Naive B cell (primary cell): Measurements from ENCODE around the gene ATP8B1. TPM values are rescaled to one million over a fixed set of nuclear protein-coding genes. Genes with fewer than 3 reads are reported as not detected.

Experiments
- ATAC-seq, 2 donors: fragments of 150-1000 bp; cut with Tn5 transposase; 2 replicates each; pipeline ENCODE4 v1.10.0; 2021; ENCODE audit warnings: low read depth in 2 of 2, mild to moderate bottlenecking in 2 of 2, moderate library complexity in 2 of 2
- DNase-seq: peaks from one replicate; pipeline ENCODE4 v3.0.0; 2022
- H3K27ac Mint-ChIP-seq, 6 donors: one replicate each; pipeline ENCODE4 v1.8.0; 2020 to 2022; ENCODE audit warnings: mild to moderate bottlenecking in 6 of 6, mixed read lengths in 6 of 6, moderate library complexity in 5 of 6, inconsistent platforms in 2 of 6
- H3K27me3 Mint-ChIP-seq, 3 donors: one replicate each; pipeline ENCODE4 v1.8.0; 2021 to 2022; ENCODE audit warnings: mixed read lengths in 3 of 3, mild to moderate bottlenecking in 1 of 3
- H3K36me3 Mint-ChIP-seq, 2 donors: one replicate each; pipeline ENCODE4 v1.8.0; 2020 to 2022; ENCODE audit warnings: mixed read lengths in 2 of 2, inconsistent platforms in 1 of 2, mild to moderate bottlenecking in 1 of 2
- H3K4me1 Mint-ChIP-seq, 3 donors: one replicate each; pipeline ENCODE4 v1.8.0; 2020 to 2022; ENCODE audit warnings: mixed read lengths in 3 of 3, inconsistent platforms in 1 of 3, mild to moderate bottlenecking in 1 of 3, moderate library complexity in 1 of 3
- H3K4me3 Mint-ChIP-seq, 8 donors: one replicate each; pipeline ENCODE4 v1.8.0; 2020 to 2022; ENCODE audit warnings: mild to moderate bottlenecking in 8 of 8, mixed read lengths in 8 of 8, moderate library complexity in 8 of 8, inconsistent platforms in 2 of 8
- H3K9me3 Mint-ChIP-seq, 7 donors: one replicate each; pipeline ENCODE4 v1.8.0; 2020 to 2022; ENCODE audit warnings: mixed read lengths in 7 of 7, mild to moderate bottlenecking in 5 of 7, inconsistent platforms in 2 of 7, moderate library complexity in 1 of 7
- polyA plus RNA-seq, 6 donors: library from polyadenylated mRNA; unstranded; fragments of 300-500 nt; fragmentation: Illumina TruSeq; gene quantifications; one replicate each; pipeline ENCODE4 v1.2.3, GENCODE V29; 2021; ENCODE audit warnings: low read depth in 6 of 6

Gene ATP8B1
- polyA plus RNA-seq, 6 donors from 2014 or later = 0.04 to 1.1 (median 0.37) TPM; not detected in 1

DNA sequence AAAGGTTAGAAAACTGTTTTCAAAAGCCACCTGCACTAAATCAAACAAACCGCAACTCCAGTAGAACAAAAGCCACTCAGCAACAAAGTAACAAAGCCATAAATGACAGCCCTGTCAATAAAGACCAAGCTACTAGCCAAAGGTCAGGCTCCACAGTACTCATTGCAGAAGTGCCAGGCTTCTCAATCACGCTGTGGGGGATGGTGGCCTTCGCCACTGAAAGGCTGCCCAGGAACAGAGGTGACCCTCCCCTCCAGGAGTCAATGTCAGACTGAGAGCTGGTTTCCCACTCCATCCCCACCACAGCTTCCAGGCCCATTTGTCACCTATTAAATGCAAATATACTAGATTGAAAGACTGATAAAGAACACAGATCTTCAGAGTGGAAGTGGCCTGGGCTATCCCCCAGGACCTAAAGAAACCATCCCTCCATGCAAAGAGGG, 5.9 kb downstream of the ATP8B1 start:
- no peak overlapping the region for H3K27ac Mint-ChIP-seq
- H3K27me3 Mint-ChIP-seq = peaks cover 12 to 25% (median 18%) of the 10 kb centered on the region in 3 donors
- DNase-seq = no peak
- no peak for ATAC-seq
- peaks cover 0 to 11% (median 3%) of the 10 kb centered on the region in 7 donors for H3K9me3 Mint-ChIP-seq
- H3K4me3 Mint-ChIP-seq = no peak overlapping the region
- peaks cover 11 to 20% of the 10 kb centered on the region in 2 donors for H3K36me3 Mint-ChIP-seq
- peaks cover 8 to 14% (median 9%) of the 10 kb centered on the region in 3 donors for H3K4me1 Mint-ChIP-seq

DNA sequence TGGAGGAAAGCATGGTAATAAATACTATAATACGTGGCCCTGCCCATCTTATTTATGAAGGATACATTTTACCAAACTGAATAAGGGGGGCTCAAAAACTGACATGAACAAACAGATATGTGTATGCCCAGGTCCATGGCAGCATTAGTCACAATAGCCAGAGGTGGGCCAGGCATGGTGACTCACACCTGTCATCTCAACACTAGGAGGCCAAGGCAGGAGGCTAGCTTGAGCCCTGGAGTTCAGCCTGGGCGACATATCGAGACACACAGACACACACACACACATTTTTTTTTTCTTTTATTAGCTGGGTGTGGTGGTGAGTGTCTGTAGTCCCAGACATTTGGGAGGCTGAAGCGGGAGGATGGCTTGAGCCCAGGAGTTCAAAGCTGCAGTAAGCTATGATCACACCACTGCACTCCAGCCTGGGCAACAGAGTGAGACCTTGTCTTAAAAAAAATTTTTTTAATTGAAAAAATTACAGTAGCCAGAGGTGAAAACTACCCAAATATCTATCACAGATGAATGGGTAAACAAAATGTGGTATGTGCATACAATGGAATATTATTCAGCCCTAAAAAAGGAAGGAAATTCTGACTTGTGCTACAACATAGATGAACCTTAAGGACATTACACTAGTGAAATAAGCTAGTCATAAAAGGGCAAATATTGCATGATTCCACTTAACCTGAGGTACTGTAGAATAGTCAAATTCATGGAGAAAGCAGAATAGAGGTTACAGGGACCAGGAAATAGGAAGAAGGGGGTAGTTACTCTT, 8.0 kb downstream of the ATP8B1 start:
- H3K9me3 Mint-ChIP-seq = peaks cover 0 to 11% (median 3%) of the 10 kb centered on the region in 7 donors
- peak overlapping the region in 1 of 6 donors; percentile 56 for H3K27ac Mint-ChIP-seq
- H3K27me3 Mint-ChIP-seq = peaks cover 0 to 7% (median 0%) of the 10 kb centered on the region in 3 donors
- ATAC-seq (no peak), DNase-seq (no peak)
- peaks cover 11 to 24% of the 10 kb centered on the region in 2 donors for H3K36me3 Mint-ChIP-seq
- H3K4me1 Mint-ChIP-seq = peaks cover 0 to 4% (median 0%) of the 10 kb centered on the region in 3 donors
- H3K4me3 Mint-ChIP-seq = no peak overlapping the region

DNA sequence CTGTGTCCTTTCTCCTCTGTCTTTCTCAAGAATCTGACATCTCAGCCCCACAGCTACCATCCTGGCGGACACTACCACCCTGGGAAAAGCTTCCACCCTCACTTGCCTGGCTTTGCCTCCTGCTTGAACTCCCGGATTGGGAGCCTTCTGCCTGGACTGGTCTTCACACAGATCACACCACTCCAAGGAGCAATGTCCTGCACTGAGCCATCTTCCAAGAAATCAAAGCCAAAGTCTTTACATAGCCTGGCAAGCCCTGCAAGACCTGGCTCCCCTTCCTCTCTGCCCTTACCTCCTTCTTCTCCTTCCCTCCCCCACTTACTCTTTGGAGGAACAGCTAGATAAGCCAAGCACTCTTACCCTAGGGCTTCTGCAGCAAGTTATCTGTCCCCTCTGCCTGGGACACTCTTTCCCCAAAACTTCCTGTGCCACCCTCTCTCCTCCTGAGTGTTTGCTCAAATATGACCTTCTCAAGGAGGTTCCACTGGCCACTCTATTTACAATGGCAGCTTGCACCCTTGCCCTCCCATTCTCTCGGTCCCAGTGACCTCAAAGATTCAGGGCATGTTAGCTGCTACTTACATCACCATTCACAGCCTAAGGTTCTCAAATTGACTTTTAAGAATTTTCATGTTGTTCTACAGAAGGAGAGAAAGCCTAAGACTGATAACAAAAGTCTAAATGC, 9.7 kb downstream of the ATP8B1 start:
- no peak overlapping the region for H3K27ac Mint-ChIP-seq
- ATAC-seq = no peak
- peaks cover 0 to 4% (median 0%) of the 10 kb centered on the region in 3 donors for H3K4me1 Mint-ChIP-seq

DNA sequence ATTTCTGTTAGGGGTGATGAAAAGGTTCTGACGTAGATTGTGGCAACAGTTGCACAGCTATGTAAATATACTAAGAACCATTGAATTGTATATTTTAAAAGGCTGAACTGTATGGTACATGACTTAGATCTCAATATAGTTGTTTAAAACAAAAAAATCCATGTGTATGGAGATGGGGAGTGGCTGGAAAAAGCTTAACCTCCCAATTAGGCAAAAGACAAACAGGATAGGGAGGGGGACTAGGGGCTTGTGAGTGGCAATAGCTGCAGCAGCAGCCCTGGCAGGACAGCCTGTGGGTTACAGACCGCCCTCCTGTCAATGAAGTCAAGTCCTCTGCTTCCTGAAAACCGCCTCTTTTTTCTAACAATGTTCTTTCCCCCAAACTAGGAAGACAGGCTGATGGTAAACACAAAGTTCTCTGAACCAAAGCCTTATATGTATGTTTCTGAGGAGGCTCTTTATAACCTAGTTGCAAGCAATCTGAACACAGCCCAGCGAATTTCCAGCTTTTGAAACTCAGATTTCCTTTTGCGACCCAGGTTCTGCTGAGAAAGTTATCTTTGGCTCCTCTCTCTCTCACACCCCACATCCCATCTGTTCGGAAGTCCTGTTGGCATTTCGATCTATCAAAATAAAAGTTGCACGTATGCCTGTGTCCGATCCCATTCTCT, 10.3 kb downstream of the ATP8B1 start:
- no peak overlapping the region for H3K27ac Mint-ChIP-seq
- no peaks in the 10 kb centered on the region for H3K27me3 Mint-ChIP-seq
- peaks cover 16 to 30% of the 10 kb centered on the region in 2 donors for H3K36me3 Mint-ChIP-seq
- H3K4me1 Mint-ChIP-seq = peaks cover 0 to 4% (median 0%) of the 10 kb centered on the region in 3 donors
- no peak for ATAC-seq
- H3K4me3 Mint-ChIP-seq = no peak overlapping the region
- H3K9me3 Mint-ChIP-seq = peaks cover 0 to 11% (median 3%) of the 10 kb centered on the region in 7 donors
- DNase-seq = no peak

More for the DNA sequence above, 9.7 kb downstream of the ATP8B1 start:
- H3K4me3 Mint-ChIP-seq = no peak overlapping the region
- H3K9me3 Mint-ChIP-seq = peaks cover 0 to 11% (median 3%) of the 10 kb centered on the region in 7 donors
- H3K27me3 Mint-ChIP-seq = no peaks in the 10 kb centered on the region
- peaks cover 16 to 30% of the 10 kb centered on the region in 2 donors for H3K36me3 Mint-ChIP-seq
- DNase-seq = no peak

DNA sequence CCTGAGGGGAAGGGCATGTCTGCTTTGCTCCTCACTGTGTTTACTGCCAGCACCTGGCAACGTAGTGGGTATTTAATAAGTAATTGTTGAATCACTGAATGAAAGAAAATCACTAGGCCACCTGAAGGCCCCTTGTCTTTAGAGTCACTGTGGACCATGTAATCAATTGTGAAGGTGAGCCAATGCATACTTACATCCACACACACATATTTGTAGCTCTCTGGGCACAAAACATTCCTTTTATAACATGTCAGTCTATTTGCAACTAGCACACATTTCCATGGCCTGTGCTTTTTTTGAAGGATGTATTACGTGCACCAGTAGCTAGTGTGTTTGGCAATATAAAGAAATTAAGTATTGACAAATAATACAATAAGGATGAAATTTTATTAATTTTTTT, 11.2 kb downstream of the ATP8B1 start:
- peaks cover 16 to 30% of the 10 kb centered on the region in 2 donors for H3K36me3 Mint-ChIP-seq
- H3K27me3 Mint-ChIP-seq = no peaks in the 10 kb centered on the region
- H3K4me3 Mint-ChIP-seq = no peak overlapping the region
- peak overlapping the region in 1 of 6 donors; percentile 52 for H3K27ac Mint-ChIP-seq
- DNase-seq (no peak), ATAC-seq (no peak)
- H3K9me3 Mint-ChIP-seq = peaks cover 0 to 11% (median 3%) of the 10 kb centered on the region in 7 donors
- peaks cover 0 to 4% (median 0%) of the 10 kb centered on the region in 3 donors for H3K4me1 Mint-ChIP-seq

DNA sequence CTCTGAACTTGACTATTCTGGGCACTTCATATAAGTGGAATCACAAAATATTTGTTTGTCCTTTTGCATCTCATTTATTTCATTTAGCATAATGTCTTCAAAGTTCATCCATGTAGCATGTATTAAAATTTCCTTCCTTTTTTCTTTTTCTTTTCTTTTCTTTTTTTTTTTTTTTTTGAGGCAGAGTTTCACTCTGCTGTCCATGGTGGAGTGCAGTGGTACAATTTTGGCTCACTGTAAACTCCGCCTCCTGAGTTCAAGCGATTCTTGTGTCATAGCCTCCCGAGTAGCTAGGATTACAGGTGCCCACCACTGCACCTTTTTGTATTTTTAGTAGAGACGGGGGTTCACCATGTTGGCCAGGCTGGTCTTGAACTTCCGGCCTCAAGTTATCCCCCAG, 11.9 kb downstream of the ATP8B1 start:
- ATAC-seq (no peak), DNase-seq (no peak)
- Mint-ChIP-seq H3K4me3 (no peak overlapping the region), H3K4me1 (peaks cover 0 to 4% (median 0%) of the 10 kb centered on the region in 3 donors), H3K36me3 (peaks cover 16 to 30% of the 10 kb centered on the region in 2 donors), H3K27me3 (no peaks in the 10 kb centered on the region), H3K9me3 (peaks cover 0 to 11% (median 3%) of the 10 kb centered on the region in 7 donors), H3K27ac (no peak overlapping the region)

DNA sequence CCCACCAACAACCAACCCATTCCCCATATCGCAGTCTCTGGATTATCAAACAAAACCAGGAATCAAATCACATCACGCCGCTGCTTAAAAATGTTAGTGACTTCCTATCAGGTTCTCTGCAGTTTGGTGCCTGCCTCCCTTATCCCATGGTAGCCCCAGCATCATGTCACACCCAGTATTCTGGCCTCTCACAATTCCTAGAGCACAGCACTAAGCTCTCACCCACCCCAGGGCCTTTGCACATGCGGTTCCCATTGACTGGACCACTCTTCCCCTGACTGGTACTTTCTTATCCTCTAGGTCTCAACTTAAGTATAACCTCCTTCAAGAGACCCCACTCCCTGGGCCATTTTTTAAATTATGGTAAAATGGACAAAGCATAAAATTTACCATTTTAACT, 12.8 kb downstream of the ATP8B1 start:
- DNase-seq (no peak), ATAC-seq (no peak)
- Mint-ChIP-seq H3K27me3 (no peaks in the 10 kb centered on the region), H3K4me1 (peaks cover 0 to 4% (median 0%) of the 10 kb centered on the region in 3 donors), H3K9me3 (peaks cover 0 to 7% (median 2%) of the 10 kb centered on the region in 7 donors), H3K4me3 (no peak overlapping the region), H3K36me3 (peaks cover 12 to 26% of the 10 kb centered on the region in 2 donors), H3K27ac (no peak overlapping the region)

DNA sequence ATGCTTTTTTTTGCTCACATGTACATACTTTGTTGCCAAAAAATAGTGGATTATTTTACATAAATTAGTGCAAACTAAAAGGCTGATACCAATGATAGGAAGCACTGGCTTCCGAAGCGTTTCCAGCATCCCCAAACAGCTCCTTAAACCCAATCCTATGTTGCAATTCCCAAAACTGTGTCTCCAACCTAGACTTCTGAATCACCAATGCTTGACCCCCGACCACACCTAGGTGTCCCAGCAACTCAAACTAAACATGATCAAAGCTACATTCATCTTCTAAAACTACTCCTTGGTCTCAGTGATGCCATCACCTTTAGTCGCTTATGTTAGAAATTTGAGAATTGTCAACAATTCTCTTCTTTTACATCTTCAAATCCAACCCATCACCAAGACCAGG, 13.4 kb downstream of the ATP8B1 start:
- DNase-seq = no peak
- Mint-ChIP-seq H3K27me3 (no peaks in the 10 kb centered on the region), H3K9me3 (peaks cover 0 to 4% (median 0%) of the 10 kb centered on the region in 7 donors)

DNA sequence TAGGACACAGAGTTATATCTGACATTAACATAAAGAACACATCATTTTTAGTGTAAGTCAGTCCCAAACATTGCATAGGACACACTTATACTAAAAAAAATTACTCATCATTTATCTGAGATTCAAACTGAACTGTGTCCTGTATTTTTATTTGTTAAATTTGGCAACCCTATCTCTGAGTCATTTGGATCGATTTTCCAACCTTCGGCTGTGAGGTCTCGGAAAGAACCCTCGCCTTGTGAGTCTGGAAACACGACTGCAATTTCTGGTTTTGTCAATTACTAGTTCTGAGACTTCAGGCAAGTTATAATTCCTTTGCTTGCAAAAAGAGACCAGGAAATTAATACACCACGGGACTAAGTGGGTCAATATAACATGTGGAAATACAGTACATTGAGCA, 14.0 kb downstream of the ATP8B1 start:
- Mint-ChIP-seq H3K9me3 (peaks cover 0 to 2% (median 0%) of the 10 kb centered on the region in 7 donors), H3K27me3 (no peaks in the 10 kb centered on the region), H3K4me1 (peaks cover 0 to 4% (median 0%) of the 10 kb centered on the region in 3 donors), H3K27ac (no peak overlapping the region), H3K36me3 (peaks cover 11 to 30% of the 10 kb centered on the region in 2 donors), H3K4me3 (no peak overlapping the region)
- DNase-seq = no peak
- no peak for ATAC-seq

More for the DNA sequence above, 13.4 kb downstream of the ATP8B1 start:
- no peak overlapping the region for H3K4me3 Mint-ChIP-seq
- peaks cover 11 to 24% of the 10 kb centered on the region in 2 donors for H3K36me3 Mint-ChIP-seq
- H3K27ac Mint-ChIP-seq = no peak overlapping the region
- ATAC-seq = no peak
- peaks cover 0 to 4% (median 0%) of the 10 kb centered on the region in 3 donors for H3K4me1 Mint-ChIP-seq

DNA sequence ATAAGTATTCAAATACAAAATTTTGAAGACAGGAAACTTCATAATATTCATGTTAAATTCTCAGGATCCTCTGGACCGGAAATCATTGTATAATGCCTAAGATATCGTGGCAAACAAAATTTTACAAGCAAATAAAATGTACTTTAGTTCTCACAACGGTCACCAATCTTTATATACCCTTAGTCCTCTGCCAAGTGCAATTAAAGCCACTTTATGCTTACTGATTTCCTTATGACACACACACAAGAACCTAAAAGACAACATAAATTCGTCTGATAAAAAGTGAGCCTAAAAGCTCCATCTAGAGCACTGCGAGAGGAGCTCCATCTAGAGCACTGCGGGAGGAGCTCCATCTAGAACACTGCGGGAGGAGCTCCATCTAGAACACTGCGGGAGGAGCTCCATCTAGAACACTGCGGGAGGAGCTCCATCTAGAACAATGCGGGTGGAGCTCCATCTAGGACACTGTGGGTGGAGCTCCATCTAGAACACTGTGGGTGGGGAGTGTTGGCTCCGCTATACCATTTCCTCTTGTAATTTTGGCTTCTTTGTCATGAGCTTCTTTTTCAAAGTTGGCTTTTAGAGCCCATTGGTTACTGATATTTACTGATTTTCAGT, 15.9 kb downstream of the ATP8B1 start:
- Mint-ChIP-seq H3K27me3 (no peaks in the 10 kb centered on the region), H3K27ac (no peak overlapping the region), H3K9me3 (peaks cover 0 to 2% (median 0%) of the 10 kb centered on the region in 7 donors), H3K4me1 (no peaks in the 10 kb centered on the region), H3K36me3 (peaks cover 5 to 22% of the 10 kb centered on the region in 2 donors), H3K4me3 (peak overlapping the region in 1 of 8 donors; percentile 9)
- DNase-seq = no peak
- ATAC-seq = no peak

DNA sequence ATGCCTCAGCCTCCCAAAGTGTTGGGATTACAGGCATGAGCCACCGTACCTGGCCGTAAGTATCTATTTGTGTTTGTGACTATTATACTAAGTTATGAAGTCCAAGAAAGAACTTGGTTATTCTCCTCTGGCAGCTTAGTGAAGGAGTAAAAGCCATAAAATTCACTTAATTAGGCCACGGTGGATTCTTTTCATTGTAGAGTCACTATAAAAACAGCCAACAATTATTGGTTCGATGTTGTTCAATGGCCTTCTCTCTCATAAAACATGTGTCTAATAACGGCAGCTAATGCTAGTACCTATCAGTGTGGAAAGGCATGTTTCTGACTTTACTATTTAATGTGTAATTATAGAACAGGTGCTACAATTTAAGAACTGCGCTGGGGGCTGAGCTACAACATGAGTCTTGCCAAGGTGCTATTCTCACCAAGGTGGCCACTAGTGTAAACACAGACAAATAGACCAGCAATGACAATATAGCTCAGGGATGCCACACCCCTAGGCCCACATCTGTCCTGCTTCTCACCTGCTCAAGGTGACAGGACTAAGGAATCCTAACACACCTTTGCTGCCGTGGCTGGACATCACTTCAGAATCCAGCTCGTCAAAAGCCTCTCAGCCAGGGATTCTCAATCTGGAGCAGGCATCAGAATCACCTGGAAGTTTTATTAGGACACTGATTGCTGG, 17.2 kb downstream of the ATP8B1 start:
- no peak overlapping the region for H3K4me3 Mint-ChIP-seq
- H3K27ac Mint-ChIP-seq = no peak overlapping the region
- peaks cover 0 to 2% (median 0%) of the 10 kb centered on the region in 7 donors for H3K9me3 Mint-ChIP-seq
- H3K36me3 Mint-ChIP-seq = peaks cover 5 to 22% of the 10 kb centered on the region in 2 donors
- H3K27me3 Mint-ChIP-seq = no peaks in the 10 kb centered on the region
- H3K4me1 Mint-ChIP-seq = peaks cover 0 to under 1% (median under 1%) of the 10 kb centered on the region in 3 donors
- ATAC-seq = no peak
- DNase-seq = no peak

DNA sequence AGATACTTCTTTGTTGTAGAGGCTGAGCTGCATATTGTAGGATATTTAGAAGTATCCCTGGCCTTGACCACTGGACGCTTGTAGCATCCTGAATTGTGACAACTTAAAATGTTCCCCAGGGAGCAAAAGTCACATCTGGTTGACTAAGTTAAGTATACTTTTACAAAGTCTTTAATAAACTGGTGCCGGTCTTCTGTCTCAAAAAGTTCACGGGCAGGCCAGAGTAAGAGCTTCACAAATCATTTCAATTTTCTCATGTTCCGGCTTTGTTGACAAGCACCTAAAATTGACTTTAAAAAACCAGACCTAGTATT, 18.4 kb downstream of the ATP8B1 start:
- peaks cover 2 to 14% of the 10 kb centered on the region in 2 donors for H3K36me3 Mint-ChIP-seq
- peaks cover 8 to 10% (median 10%) of the 10 kb centered on the region in 3 donors for H3K4me1 Mint-ChIP-seq
- H3K4me3 Mint-ChIP-seq = no peak overlapping the region
- H3K9me3 Mint-ChIP-seq = no peaks in the 10 kb centered on the region
- no peak for ATAC-seq
- H3K27ac Mint-ChIP-seq = no peak overlapping the region
- DNase-seq = no peak
- no peaks in the 10 kb centered on the region for H3K27me3 Mint-ChIP-seq
